Activated naive CD4-positive, alpha-beta T cell treated with anti-CD3 and anti-CD28 coated beads for 36 hours (primary cell): Measurements from ENCODE around the gene SSUH2. TPM values are rescaled to one million over a fixed set of nuclear protein-coding genes. Genes with fewer than 3 reads are reported as not detected.
"Not testable (repeated sequence)": the region's sequence is repeated elsewhere in the genome, so short reads cannot be mapped to it uniquely, and the experiment has no call there.

ENCODE experiments used
- CTCF ChIA-PET: fragments of 350-600 bp; sonication (Branson Sonifier 250); formaldehyde crosslinking; loops from one replicate; lab custom pipeline; 2021; ENCODE audit warnings: antibody characterized with exemption; lab: Charles Lee
- DNase-seq: peaks from one replicate; pipeline ENCODE4 v3.0.0-alpha.2; 2020
- H3K27ac Mint-ChIP-seq: one replicate; pipeline ENCODE4 v1.8.0; 2021; ENCODE audit warnings: mild to moderate bottlenecking, mixed read lengths
- H3K27me3 Mint-ChIP-seq: one replicate; pipeline ENCODE4 v1.8.0; 2021; ENCODE audit warnings: low read depth, mixed read lengths
- H3K36me3 Mint-ChIP-seq: one replicate; pipeline ENCODE4 v1.8.0; 2021; ENCODE audit warnings: low read depth, mixed read lengths
- H3K4me1 Mint-ChIP-seq: one replicate; pipeline ENCODE4 v1.8.0; 2021; ENCODE audit warnings: low read depth, mixed read lengths
- H3K4me3 Mint-ChIP-seq: one replicate; pipeline ENCODE4 v1.8.0; 2021; ENCODE audit warnings: mild to moderate bottlenecking, moderate library complexity, mixed read lengths
- H3K9me3 Mint-ChIP-seq: one replicate; pipeline ENCODE4 v1.8.0; 2021; ENCODE audit warnings: mixed read lengths
- intact Hi-C: fragments of 100-400 bp; cut with micrococcal nuclease; formaldehyde crosslinking; loops from one replicate; pipeline ENCODE4 v1.15.1; 2023
- total RNA-seq, 2 experiments: library from RNA; stranded (reverse); gene quantifications; one replicate each; pipeline ENCODE4 v1.2.3, GENCODE V29; 2021

The SSUH2 gene
- total RNA-seq, 2 experiments from 2014 or later: 0.12 TPM; not detected in 1

GRCh38 chr3:8596321-8597218 is 48.0 kb downstream of the SSUH2 start:
- CTCF ChIA-PET: no interaction called here
- no peak for DNase-seq
- intact Hi-C loops: no loop called here
- Mint-ChIP-seq H3K4me3 (no peak overlapping the region), H3K27me3 (no peaks in the 10 kb centered on the region), H3K4me1 (no peaks in the 10 kb centered on the region), H3K27ac (no peak overlapping the region), H3K9me3 (no peaks in the 10 kb centered on the region), H3K36me3 (no peaks in the 10 kb centered on the region)

DNA sequence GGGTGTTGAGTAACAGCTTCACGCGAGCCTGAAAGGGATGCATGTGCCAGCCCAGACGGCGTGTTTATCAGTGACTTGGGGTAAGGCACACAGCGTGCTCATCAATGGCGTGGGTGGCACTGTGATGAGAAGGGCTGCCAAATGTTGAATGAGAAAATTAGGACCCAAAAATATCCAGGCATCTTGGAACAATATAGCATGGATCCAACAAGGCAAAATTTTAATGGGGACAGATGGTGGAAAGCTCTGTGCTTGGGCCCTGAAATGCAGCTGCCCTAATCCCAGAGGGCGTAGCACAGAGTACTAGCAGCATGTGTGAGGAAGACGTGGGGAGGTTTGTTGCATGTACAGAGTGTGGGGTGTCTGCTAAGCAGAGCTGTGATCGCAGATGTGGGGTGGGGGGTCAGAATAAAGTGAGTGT is 48.9 kb downstream of the SSUH2 start:
- CTCF ChIA-PET: no interaction called here
- Mint-ChIP-seq H3K9me3 (no peaks in the 10 kb centered on the region), H3K4me3 (no peak overlapping the region), H3K27ac (no peak overlapping the region), H3K4me1 (no peaks in the 10 kb centered on the region), H3K27me3 (no peaks in the 10 kb centered on the region), H3K36me3 (no peaks in the 10 kb centered on the region)
- intact Hi-C loops: no loop called here
- no peak for DNase-seq

- CTCF ChIA-PET: no interaction called here
- H3K9me3 Mint-ChIP-seq: no peaks in the 10 kb centered on the region
- intact Hi-C loops: no loop called here
Observed at GRCh38 chr3:8595252-8595651, 49.3 kb downstream of the SSUH2 start.

DNA sequence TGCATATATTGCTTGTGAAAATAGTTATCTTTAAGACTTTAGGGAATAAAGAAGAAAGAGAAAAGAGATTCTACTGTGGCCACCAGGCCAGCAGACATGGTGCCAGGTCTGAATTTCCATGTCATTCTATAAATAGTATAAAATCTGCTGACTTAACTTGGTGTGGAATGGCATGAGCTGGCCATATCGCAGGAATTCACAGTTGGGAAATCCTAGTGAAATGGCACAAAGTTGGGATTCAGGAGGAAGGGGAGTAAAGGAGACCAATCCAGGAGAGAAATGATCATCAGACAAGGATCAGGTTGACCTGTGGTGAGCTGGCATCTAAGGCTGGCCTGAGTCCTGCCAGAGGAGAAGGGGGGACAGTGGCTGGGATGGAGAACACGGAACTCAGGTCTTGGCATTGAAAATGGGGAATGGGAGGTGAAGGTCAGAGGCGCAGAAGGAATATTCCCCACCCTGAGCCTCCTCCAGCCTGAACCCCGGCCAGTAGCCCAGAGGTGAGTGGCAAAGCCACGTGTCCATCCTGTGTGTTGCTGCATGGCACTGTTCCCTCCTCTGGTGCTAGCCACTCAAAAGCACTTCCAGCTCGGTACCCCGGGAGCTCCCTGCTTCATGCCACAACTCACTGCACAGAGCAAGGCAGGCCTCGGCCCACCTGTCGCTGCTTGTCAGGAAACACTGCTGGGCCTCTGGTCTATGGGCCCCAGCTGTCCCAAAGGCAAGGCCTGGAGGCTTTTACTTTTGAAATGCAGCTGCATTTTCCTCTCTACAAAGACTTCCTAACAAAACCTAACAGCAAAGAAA is 51.4 kb downstream of the SSUH2 start:
- intact Hi-C loops: no loop called here
- CTCF ChIA-PET: no interaction called here
- H3K36me3 Mint-ChIP-seq: no peaks in the 10 kb centered on the region
- no peak overlapping the region for H3K4me3 Mint-ChIP-seq
- H3K4me1 Mint-ChIP-seq: no peaks in the 10 kb centered on the region
- no peak overlapping the region for H3K27ac Mint-ChIP-seq
- no peak for DNase-seq
- H3K9me3 Mint-ChIP-seq: no peaks in the 10 kb centered on the region
- H3K27me3 Mint-ChIP-seq: no peaks in the 10 kb centered on the region

More at GRCh38 chr3:8595252-8595651, 49.3 kb downstream of the SSUH2 start:
- no peak overlapping the region for H3K27ac Mint-ChIP-seq
- H3K27me3 Mint-ChIP-seq: no peaks in the 10 kb centered on the region
- H3K4me1 Mint-ChIP-seq: no peaks in the 10 kb centered on the region
- H3K36me3 Mint-ChIP-seq: no peaks in the 10 kb centered on the region
- DNase-seq: no peak
- H3K4me3 Mint-ChIP-seq: no peak overlapping the region

DNA sequence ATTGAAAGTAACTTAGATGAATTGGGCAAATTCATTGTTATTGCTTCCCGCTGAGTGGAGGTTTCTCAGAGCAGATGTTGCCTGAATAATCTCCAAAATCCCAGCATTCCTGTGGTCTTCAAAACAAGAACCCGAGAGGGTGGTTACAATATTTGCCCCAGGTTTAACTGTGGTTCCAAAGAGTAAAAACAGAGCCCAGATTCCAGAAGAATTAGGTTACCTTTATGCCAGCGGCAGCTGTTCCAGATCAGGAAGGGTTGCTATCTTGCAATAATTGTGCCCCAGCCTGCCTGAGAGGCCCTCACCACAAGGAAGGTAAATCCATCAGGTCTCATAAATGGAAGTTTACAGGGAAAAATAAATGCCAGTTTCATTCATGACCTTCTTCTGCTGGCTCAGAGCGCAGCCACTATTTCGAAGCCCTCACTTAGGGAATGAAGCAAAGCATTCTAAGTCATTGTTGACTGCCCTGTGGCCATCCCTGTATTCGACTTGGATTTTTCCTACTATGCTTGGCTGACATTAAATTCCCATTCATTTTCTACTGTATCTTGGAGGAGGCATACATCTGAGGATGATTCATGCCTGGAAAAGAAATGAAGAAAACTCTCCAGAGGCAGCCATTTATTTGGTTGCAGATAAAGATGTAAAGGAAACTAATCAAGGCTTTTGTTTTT is 54.6 kb downstream of the SSUH2 start:
- Mint-ChIP-seq H3K36me3 (no peaks in the 10 kb centered on the region), H3K4me1 (no peaks in the 10 kb centered on the region), H3K27me3 (no peaks in the 10 kb centered on the region), H3K27ac (no peak overlapping the region), H3K9me3 (no peaks in the 10 kb centered on the region), H3K4me3 (no peak overlapping the region)
- no peak for DNase-seq
- intact Hi-C loops: no loop called here
- CTCF ChIA-PET: no interaction called here

DNA sequence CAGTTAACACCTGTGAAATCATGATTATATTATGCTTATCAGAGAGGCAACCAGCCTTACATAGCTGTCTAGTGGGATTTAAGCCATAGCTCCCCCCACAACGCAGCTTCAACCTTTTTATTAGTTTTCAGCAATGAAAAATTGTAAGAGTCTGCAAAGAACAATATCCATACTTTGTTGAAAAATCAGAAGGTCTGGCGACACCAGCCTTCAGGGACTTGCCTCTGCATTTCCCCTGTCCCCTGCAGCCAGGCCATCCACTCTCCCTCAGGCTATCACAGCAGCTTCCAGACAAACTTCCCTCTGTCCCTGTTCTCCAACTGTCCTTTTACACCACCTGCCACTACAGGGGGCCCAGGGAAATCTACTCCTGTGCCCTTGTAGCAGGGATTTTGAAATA is 59.9 kb downstream of the SSUH2 start:
- intact Hi-C loops: no loop called here
- Mint-ChIP-seq H3K4me1 (no peaks in the 10 kb centered on the region), H3K27me3 (no peaks in the 10 kb centered on the region), H3K36me3 (no peaks in the 10 kb centered on the region), H3K27ac (no peak overlapping the region), H3K4me3 (no peak overlapping the region), H3K9me3 (no peaks in the 10 kb centered on the region)
- DNase-seq: no peak
- CTCF ChIA-PET: no interaction called here

- CTCF ChIA-PET: no interaction called here
- Mint-ChIP-seq H3K4me1 (no peaks in the 10 kb centered on the region), H3K9me3 (no peaks in the 10 kb centered on the region), H3K4me3 (no peak overlapping the region), H3K27ac (no peak overlapping the region), H3K27me3 (no peaks in the 10 kb centered on the region), H3K36me3 (no peaks in the 10 kb centered on the region)
- DNase-seq: no peak
- intact Hi-C loops: no loop called here
Observed at GRCh38 chr3:8581806-8582445, 62.7 kb downstream of the SSUH2 start.

GRCh38 chr3:8581373-8581772 is 63.2 kb downstream of the SSUH2 start:
- Mint-ChIP-seq H3K9me3 (no peaks in the 10 kb centered on the region), H3K36me3 (no peaks in the 10 kb centered on the region), H3K4me1 (no peaks in the 10 kb centered on the region), H3K27ac (no peak overlapping the region), H3K27me3 (no peaks in the 10 kb centered on the region), H3K4me3 (no peak overlapping the region)
- intact Hi-C loops: no loop called here
- CTCF ChIA-PET: no interaction called here
- no peak for DNase-seq

GRCh38 chr3:8580434-8580833 is 64.2 kb downstream of the SSUH2 start:
- H3K27ac Mint-ChIP-seq, H3K4me3 Mint-ChIP-seq, H3K36me3 Mint-ChIP-seq, H3K4me1 Mint-ChIP-seq, H3K9me3 Mint-ChIP-seq, intact Hi-C loops, CTCF ChIA-PET, DNase-seq, H3K27me3 Mint-ChIP-seq: not testable (repeated sequence)

GRCh38 chr3:8579943-8580342 is 64.7 kb downstream of the SSUH2 start:
- no peak for DNase-seq
- Mint-ChIP-seq H3K36me3 (no peaks in the 10 kb centered on the region), H3K9me3 (no peaks in the 10 kb centered on the region), H3K27ac (no peak overlapping the region), H3K27me3 (no peaks in the 10 kb centered on the region), H3K4me3 (no peak overlapping the region), H3K4me1 (no peaks in the 10 kb centered on the region)
- CTCF ChIA-PET: no interaction called here
- intact Hi-C loops: no loop called here

- Mint-ChIP-seq H3K27ac (no peak overlapping the region), H3K4me3 (no peak overlapping the region), H3K9me3 (no peaks in the 10 kb centered on the region), H3K27me3 (no peaks in the 10 kb centered on the region), H3K4me1 (no peaks in the 10 kb centered on the region), H3K36me3 (no peaks in the 10 kb centered on the region)
- DNase-seq: no peak
- CTCF ChIA-PET: no interaction called here
- intact Hi-C loops: no loop called here
Observed at GRCh38 chr3:8579096-8579495, 65.5 kb downstream of the SSUH2 start.

- H3K27me3 Mint-ChIP-seq: no peaks in the 10 kb centered on the region
- CTCF ChIA-PET: no interaction called here
- no peak overlapping the region for H3K4me3 Mint-ChIP-seq
- H3K9me3 Mint-ChIP-seq: no peaks in the 10 kb centered on the region
- H3K36me3 Mint-ChIP-seq: no peaks in the 10 kb centered on the region
- H3K27ac Mint-ChIP-seq: no peak overlapping the region
- H3K4me1 Mint-ChIP-seq: no peaks in the 10 kb centered on the region
- intact Hi-C loops: no loop called here
- no peak for DNase-seq
Observed at GRCh38 chr3:8578282-8578681, 66.3 kb downstream of the SSUH2 start.
